SK-N-SH (cell line): Measurements from ENCODE around the gene CDK1. TPM values are rescaled to one million over a fixed set of nuclear protein-coding genes. Genes with fewer than 3 reads are reported as not detected.

Experiments
- CTCF ChIA-PET: fragments of 300-600, 350-600 bp; formaldehyde crosslinking; extraction: SDS; loops from one replicate; lab custom pipeline; 2021; lab: Yijun Ruan, JAX
- POLR2A ChIA-PET: fragments of 350-600 bp; sonication (Branson Sonifier 250); formaldehyde crosslinking; extraction: SDS; loops from one replicate; lab custom pipeline; 2020; ENCODE audit warnings: antibody characterized with exemption, inconsistent platforms; lab: Yijun Ruan, JAX
- DNase-seq: peaks from one replicate; pipeline ENCODE4 v3.0.0; 2012
- H2AFZ ChIP-seq: fragments of 200-600 bp; sonication (generic); 2 replicates; pipeline ENCODE4 v1.8.1; 2016; ENCODE audit warnings: antibody characterized with exemption, mild to moderate bottlenecking, low read depth
- H3F3A ChIP-seq: fragments of 200-600 bp; sonication (generic); replicated peaks from 2 replicates; pipeline ENCODE3; 2016; ENCODE audit warnings: antibody characterized with exemption, mild to moderate bottlenecking; ENCODE audit not compliant: insufficient read depth
- H3K27ac ChIP-seq, 2 experiments: fragments of 200-500 bp in 1 of 2; fragments of 200-600 bp in 1 of 2; sonication (Bioruptor generic) in 1 of 2; sonication (generic), shearing (Covaris generic) in 1 of 2; 2 replicates each; pipeline versions ENCODE4 v1.5.1 to v1.6.1; 2014 to 2016; ENCODE audit warnings: low read depth in 2 of 2, inconsistent platforms in 1 of 2, low read length in 1 of 2, mild to moderate bottlenecking in 1 of 2, mixed read lengths in 1 of 2
- H3K27me3 ChIP-seq: fragments of 200-600 bp; sonication (generic), shearing (Covaris generic); 2 replicates; pipeline ENCODE4 v1.6.1; 2016; ENCODE audit warnings: mixed run types; ENCODE audit not compliant: insufficient read depth
- H3K36me3 ChIP-seq, 2 experiments: fragments of 200-500 bp in 1 of 2; fragments of 200-600 bp in 1 of 2; sonication (Bioruptor generic) in 1 of 2; sonication (generic) in 1 of 2; replicated peaks in 1 of 2; 2 replicates each; pipeline versions ENCODE3 to v1.5.1; 2014 to 2016; ENCODE audit warnings: low read length in 1 of 2, mild to moderate bottlenecking in 1 of 2; ENCODE audit not compliant: insufficient read depth in 2 of 2, control insufficient read depth in 1 of 2
- H3K4me1 ChIP-seq, 2 experiments: fragments of 200-500 bp in 1 of 2; fragments of 200-600 bp in 1 of 2; sonication (Bioruptor generic) in 1 of 2; sonication (generic), shearing (Covaris generic) in 1 of 2; 2 replicates each; pipeline versions ENCODE4 v1.5.1 to v1.6.1; 2014 to 2016; ENCODE audit warnings: low read depth in 1 of 2, low read length in 1 of 2, mixed run types in 1 of 2; ENCODE audit not compliant: insufficient read depth in 2 of 2, control insufficient read depth in 1 of 2
- H3K4me2 ChIP-seq: fragments of 200-600 bp; sonication (generic), shearing (Covaris generic); 2 replicates; pipeline ENCODE4 v1.6.1; 2017; ENCODE audit warnings: mixed run types
- H3K4me3 ChIP-seq, 2 experiments: fragments of 200-500 bp in 1 of 2; fragments of 200-600 bp in 1 of 2; sonication (Bioruptor generic) in 1 of 2; sonication (generic), shearing (Covaris generic) in 1 of 2; 2 replicates each; pipeline versions ENCODE4 v1.5.1 to v1.8.1; 2014 to 2016; ENCODE audit warnings: low read depth in 2 of 2, inconsistent platforms in 1 of 2, low read length in 1 of 2, mild to moderate bottlenecking in 1 of 2, mixed read lengths in 1 of 2, moderate library complexity in 1 of 2
- H3K79me2 ChIP-seq: fragments of 200-600 bp; sonication (generic); 2 replicates; pipeline ENCODE4 v1.8.1; 2017; ENCODE audit warnings: mild to moderate bottlenecking; ENCODE audit not compliant: insufficient read depth
- H3K9ac ChIP-seq: fragments of 200-600 bp; sonication (generic); 2 replicates; pipeline ENCODE4 v1.6.1; 2017; ENCODE audit warnings: mixed run types
- H3K9me2 ChIP-seq: fragments of 200-600 bp; sonication (generic); 2 replicates; pipeline ENCODE4 v1.6.1; 2017; ENCODE audit warnings: mixed run types
- H3K9me3 ChIP-seq: fragments of 200-600 bp; sonication (generic); 2 replicates; pipeline ENCODE4 v1.6.1; 2017; ENCODE audit warnings: mixed run types, mild to moderate bottlenecking, moderate library complexity
- H4K20me1 ChIP-seq: fragments of 200-600 bp; sonication (generic); 2 replicates; pipeline ENCODE4 v1.6.1; 2017; ENCODE audit warnings: mild to moderate bottlenecking, mixed run types; ENCODE audit not compliant: insufficient read depth
- CHD2 ChIP-seq: fragments of 150-350 bp; IDR thresholded peaks from 2 replicates; pipeline ENCODE4 v1.6.1; 2018; ENCODE audit warnings: low read length; ENCODE audit not compliant: partially characterized antibody
- ELF1 ChIP-seq: IDR thresholded peaks from 2 replicates; pipeline ENCODE4 v1.4.0; 2012
- FOXJ3 ChIP-seq: sonication (generic); formaldehyde crosslinking; IDR thresholded peaks from 2 replicates; pipeline ENCODE4 v1.5.1; 2020; ENCODE audit warnings: mild to moderate bottlenecking, missing genetic modification reagents
- GATA2 ChIP-seq: sonication (generic); formaldehyde crosslinking; IDR thresholded peaks from 2 replicates; pipeline ENCODE4 v1.5.0; 2020; ENCODE audit warnings: mild to moderate bottlenecking, missing genetic modification reagents
- NRF1 ChIP-seq: IDR thresholded peaks from 2 replicates; pipeline ENCODE4 v1.6.1; 2012; ENCODE audit warnings: low read depth, mild to moderate bottlenecking, low read length
- POLR2AphosphoS5 ChIP-seq: IDR thresholded peaks from 2 replicates; pipeline ENCODE4 v1.6.1; 2012; ENCODE audit warnings: low read depth, low read length
- RCOR1 ChIP-seq: fragments of 150-350 bp; IDR thresholded peaks from 2 replicates; pipeline ENCODE4 v1.6.1; 2017; ENCODE audit warnings: antibody characterized with exemption, low read length
- RFX5 ChIP-seq: IDR thresholded peaks from 2 replicates; pipeline ENCODE4 v1.6.1; 2012; ENCODE audit warnings: mild to moderate bottlenecking, improper control_type of control experiment, low read length
- SMC3 ChIP-seq: IDR thresholded peaks from 2 replicates; pipeline ENCODE4 v1.6.1; 2012; ENCODE audit warnings: low read depth, low read length, improper control_type of control experiment
- TAF1 ChIP-seq: IDR thresholded peaks from 2 replicates; pipeline ENCODE4 v1.6.1; 2012; ENCODE audit warnings: low read depth, mild to moderate bottlenecking, low read length, moderate library complexity, borderline replicate concordance
- YY1 ChIP-seq: IDR thresholded peaks from 2 replicates; pipeline ENCODE4 v1.4.0; 2012; ENCODE audit warnings: low read depth, mild to moderate bottlenecking
- WGBS: methylation state at CpG from one replicate; pipeline ENCODE4 v1.1.6; 2017; ENCODE audit warnings: low lambda C conversion rate; 5-methylcytosine and 5-hydroxymethylcytosine counted together
- polyA plus RNA-seq, 3 experiments: library from polyadenylated mRNA; depleted of rRNA; stranded (reverse); fragments of >200 nt; gene quantifications; 2 replicates each; pipeline ENCODE4 v1.2.3, GENCODE V29; 2012
- TF ChIP-seq, protein P1 (sequence below): IDR thresholded peaks from 2 replicates; pipeline ENCODE4 v1.4.0; 2012; ENCODE audit warnings: low read depth
- TF ChIP-seq, protein P2 (sequence below): fragments of 150-350 bp; IDR thresholded peaks from 2 replicates; pipeline ENCODE4 v1.6.1; 2016; ENCODE audit warnings: mild to moderate bottlenecking, low read depth, low read length

The CDK1 gene
- polyA plus RNA-seq, 1 of the 3 experiments (the other 2 are of a cell fraction) = 20.8 TPM

DNA sequence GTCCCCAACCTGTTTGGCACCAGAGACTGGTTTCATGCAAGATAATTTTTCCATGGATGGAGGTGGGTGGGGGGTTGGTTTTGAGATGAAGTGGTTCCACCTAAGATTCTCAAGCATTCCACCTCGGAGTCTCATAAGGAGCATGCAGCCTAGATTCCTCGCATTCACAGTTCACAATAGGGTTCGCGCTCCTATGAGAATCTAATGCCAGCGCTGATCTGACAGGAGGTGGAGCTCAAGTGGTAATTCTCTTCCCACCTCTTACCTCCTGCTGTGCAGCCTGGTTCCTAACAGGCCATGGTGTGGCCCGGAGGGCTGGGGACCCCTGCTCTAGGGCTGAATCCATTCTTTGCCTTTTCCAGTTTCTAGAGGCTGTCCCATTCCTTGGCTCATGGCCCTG is 19.1 kb upstream of the CDK1 start:
- WGBS = 87% methylated on average over 6 of the region's 6 CpGs
- ChIA-PET POLR2A (no interaction called here), CTCF (no interaction called here)

DNA sequence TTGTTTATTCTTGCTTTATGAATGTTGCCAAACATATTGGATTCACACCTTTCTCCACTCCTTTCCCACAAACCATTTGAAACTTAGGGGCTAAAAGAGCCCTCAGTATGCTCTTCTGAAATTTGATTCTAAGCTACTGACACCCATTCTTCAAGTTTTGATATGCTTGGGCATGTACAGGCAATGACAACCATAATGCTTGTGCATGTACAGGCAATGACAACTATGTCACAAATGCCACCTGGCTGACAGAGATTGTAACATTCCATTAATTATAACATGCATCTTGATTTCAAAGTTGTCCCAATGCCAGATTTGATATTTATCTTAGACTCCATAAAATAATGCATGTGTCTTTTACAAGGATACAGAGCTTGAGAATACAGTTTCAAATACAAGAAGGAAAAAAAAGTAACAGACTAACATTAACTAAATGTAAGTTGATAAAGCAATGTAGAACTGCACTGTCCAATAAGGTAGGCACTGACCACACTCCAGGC is 17.5 kb upstream of the CDK1 start:
- H4K20me1 ChIP-seq = no peaks in the 10 kb centered on the region
- H3K4me3 ChIP-seq = no peak overlapping the region
- H3F3A ChIP-seq = no peaks in the 10 kb centered on the region
- no peaks in the 10 kb centered on the region for H3K9me3 ChIP-seq
- POLR2A ChIA-PET = no interaction called here
- H3K36me3 ChIP-seq = no peaks in the 10 kb centered on the region
- H3K9ac ChIP-seq = no peak overlapping the region
- H3K79me2 ChIP-seq = no peaks in the 10 kb centered on the region
- no peak overlapping the region for H3K4me2 ChIP-seq
- no peaks in the 10 kb centered on the region for H3K27me3 ChIP-seq
- CTCF ChIA-PET = interaction anchor here (0.6 to 1.4 kb wide), 2 partner anchors 9 to 217 kb away, joined by 3 to 8 read pairs; no protein-coding TSS in a partner anchor
- TF ChIP-seq, protein P1, sequence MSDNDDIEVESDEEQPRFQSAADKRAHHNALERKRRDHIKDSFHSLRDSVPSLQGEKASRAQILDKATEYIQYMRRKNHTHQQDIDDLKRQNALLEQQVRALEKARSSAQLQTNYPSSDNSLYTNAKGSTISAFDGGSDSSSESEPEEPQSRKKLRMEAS = no peak
- TF ChIP-seq CHD2 (no peak), RCOR1 (no peak), RFX5 (no peak), YY1 (no peak), POLR2AphosphoS5 (no peak), GATA2 (CRISPR knock-in tag) (no peak), SMC3 (no peak), NRF1 (no peak), ELF1 (no peak)
- TF ChIP-seq, protein P2, sequence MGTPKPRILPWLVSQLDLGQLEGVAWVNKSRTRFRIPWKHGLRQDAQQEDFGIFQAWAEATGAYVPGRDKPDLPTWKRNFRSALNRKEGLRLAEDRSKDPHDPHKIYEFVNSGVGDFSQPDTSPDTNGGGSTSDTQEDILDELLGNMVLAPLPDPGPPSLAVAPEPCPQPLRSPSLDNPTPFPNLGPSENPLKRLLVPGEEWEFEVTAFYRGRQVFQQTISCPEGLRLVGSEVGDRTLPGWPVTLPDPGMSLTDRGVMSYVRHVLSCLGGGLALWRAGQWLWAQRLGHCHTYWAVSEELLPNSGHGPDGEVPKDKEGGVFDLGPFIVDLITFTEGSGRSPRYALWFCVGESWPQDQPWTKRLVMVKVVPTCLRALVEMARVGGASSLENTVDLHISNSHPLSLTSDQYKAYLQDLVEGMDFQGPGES = no peak
- no peaks in the 10 kb centered on the region for H3K9me2 ChIP-seq
- H2AFZ ChIP-seq = no peak overlapping the region
- peaks cover 4 to 7% of the 10 kb centered on the region in 2 experiments; a peak in 3 of 4 replicates for H3K4me1 ChIP-seq
- no peak for DNase-seq
- no peak overlapping the region for H3K27ac ChIP-seq

More for the DNA sequence above, 19.1 kb upstream of the CDK1 start:
- TF ChIP-seq TAF1 (no peak), FOXJ3 (CRISPR knock-in tag) (no peak), YY1 (no peak)
- TF ChIP-seq, protein P2 = no peak
- H3K9me3 ChIP-seq = no peaks in the 10 kb centered on the region
- no peaks in the 10 kb centered on the region for H3K79me2 ChIP-seq
- no peaks in the 10 kb centered on the region for H3K36me3 ChIP-seq
- no peak overlapping the region for H3K9ac ChIP-seq
- no peaks in the 10 kb centered on the region for H4K20me1 ChIP-seq
- no peaks in the 10 kb centered on the region for H3F3A ChIP-seq
- no peak for DNase-seq
- H3K4me3 ChIP-seq = no peak overlapping the region
- H3K9me2 ChIP-seq = no peaks in the 10 kb centered on the region
- no peak overlapping the region for H3K4me2 ChIP-seq
- no peak overlapping the region for H3K27ac ChIP-seq
- H2AFZ ChIP-seq = no peak overlapping the region
- no peaks in the 10 kb centered on the region for H3K27me3 ChIP-seq
- peaks cover 4 to 7% of the 10 kb centered on the region in 2 experiments; a peak in 3 of 4 replicates for H3K4me1 ChIP-seq
